GM18907 (cell line): ENCODE results near the gene HRK.

Experiments
- ATAC-seq: cut with Tn5 transposase; IDR thresholded peaks from one replicate; pipeline ENCODE4 v1.9.1; 2021; ENCODE audit warnings: mild to moderate bottlenecking, moderate library complexity; ENCODE audit not compliant: unreplicated experiment

The HRK gene

DNA sequence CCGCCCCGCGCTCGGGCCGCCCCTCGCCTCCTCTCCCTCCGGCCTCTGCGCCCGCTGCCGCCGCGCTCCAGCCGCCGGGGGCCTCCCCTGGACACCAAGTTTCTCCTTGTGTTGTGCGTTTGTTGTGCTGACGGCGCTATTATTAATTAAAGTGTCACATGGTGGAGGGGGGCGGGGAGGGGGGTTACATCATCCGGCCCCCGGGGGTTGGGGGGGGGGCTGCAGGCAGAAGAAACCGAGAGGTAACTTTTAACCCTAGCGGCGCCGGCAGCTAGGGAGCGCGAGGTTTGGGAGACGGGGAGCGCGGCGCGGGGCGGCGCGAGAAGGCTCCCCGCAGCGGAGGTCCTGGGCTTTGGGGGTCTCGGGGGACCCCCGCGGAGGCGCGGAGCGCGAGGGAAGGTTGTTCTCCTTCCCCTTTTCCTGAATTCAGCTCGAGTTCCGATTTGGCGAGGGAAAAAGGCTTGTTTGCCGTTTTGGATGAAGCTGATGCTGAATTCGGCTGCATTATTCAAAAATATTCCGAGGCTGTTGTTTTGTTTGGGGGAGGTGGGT is at the start of gene HRK:
Gene HRK (minus strand): TSS at position 117 of the 552 bp plus-strand sequence. CDS start 134 bp downstream, outside the sequence.
- ATAC-seq: no peak

DNA sequence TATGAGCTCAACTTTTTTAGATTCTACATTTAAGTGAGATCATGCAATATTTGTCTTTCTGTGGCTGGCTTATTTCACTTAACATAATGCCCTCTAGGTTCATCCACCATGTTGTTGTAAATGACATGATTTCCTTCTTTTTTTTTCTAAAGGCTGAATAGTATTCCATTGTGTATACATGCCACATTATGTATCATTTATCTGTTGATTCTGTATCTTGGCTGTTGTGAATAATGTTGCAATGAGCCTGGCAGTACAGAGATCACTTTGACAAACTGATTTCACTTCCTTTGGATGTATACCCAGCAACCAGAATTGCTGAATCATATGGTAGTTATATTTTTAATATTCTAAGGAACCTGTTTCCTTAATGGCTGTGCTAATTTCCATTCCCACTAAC is 48.6 kb upstream of the HRK start:
- no peak for ATAC-seq

DNA sequence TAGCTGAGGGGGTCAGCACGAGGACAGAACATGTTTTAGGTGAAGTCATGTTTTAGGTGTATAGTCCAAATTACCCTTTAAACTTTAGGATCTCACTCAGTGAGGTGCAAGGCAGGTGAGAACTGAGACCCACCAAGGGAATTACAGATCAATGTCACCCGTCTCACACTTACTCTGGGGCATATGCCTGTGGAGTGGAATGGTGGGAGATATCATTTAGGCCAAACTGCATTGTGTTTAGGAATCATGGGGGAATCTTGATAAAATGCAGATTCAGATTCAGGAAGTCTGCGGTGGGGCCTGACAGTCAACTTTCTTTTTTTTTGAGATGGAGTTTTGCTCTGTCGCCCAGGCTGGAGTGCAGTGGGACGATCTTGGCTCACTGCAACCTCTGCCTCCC is 47.3 kb upstream of the HRK start:
- ATAC-seq: no peak

DNA sequence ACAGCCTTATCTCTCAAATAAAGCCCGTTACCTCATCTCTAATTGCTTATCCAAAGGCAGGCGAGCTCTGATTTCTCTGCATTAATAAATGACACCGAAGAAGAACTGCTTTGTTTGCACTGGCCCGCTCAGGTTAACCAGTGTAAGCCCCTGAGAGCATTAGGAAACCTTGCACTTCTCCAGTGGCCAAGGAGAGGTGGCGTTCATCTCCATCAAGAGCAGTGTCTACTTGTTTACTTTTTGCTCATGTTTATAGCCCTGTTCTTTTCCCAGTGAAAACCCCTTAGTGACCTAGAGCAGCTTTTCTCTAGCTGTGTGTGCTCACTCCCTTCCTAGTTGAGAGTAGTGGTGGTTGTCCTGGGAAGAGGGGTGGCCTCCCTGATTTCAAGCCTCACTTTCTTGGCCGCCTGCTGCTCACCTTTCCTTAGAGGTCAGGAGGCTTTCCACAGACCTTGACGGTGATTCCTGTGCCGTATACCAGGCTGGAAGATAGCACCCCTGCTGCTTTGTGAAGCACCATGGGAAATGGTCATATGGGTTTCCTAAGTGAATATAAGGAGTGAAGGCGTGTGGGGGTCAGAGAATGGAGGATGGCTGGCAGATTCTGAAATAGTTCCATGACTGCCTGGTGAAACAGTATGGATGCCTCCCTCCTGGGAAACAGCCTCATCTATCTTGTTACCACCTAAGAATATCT is 46.2 kb upstream of the HRK start:
- ATAC-seq: no peak

DNA sequence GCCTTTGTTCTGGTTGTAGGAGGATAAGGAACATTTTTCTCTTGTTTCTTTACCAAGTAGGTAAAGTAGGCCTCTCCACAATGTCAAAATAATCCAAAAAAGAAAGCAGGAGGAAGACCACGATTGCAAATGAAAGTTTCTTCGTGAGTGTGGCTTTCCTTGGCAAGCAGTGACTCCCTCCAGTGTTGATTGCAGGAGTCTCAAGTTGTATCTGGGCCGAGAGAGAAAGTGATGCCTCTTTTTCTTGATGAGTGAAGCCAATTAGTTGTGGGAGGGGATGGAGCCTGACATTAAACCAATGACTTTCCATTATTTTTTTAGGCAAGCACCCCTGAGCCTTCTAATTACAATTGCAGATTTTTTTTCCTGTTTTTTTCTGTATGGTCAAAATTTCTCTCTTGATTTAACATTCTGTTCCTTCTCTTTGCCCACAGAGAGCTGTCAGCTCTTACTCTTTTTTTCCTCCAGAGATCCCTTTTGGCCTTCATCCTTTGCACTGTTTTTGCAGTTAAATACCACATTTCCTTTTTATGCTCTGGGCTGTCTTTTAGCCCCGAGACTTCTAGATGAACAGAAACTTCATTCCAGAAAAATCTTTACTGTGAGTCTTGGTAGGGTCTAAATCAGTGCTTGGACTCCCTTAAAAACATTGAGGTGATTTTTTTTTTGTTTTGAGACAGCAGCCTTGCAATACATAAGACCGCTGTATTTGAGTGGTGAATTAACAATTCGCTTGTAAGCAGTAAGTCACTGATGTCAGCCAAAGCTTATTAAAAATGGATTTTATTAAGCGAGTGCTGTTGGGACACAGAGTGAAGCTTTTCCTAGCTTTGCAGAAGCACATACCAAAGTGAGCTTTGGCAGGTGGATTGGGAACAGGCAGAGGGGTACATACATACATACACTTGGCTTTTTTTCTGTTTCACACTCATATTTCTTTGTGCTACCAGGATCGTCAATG is 45.3 kb upstream of the HRK start:
- ATAC-seq: no peak

DNA sequence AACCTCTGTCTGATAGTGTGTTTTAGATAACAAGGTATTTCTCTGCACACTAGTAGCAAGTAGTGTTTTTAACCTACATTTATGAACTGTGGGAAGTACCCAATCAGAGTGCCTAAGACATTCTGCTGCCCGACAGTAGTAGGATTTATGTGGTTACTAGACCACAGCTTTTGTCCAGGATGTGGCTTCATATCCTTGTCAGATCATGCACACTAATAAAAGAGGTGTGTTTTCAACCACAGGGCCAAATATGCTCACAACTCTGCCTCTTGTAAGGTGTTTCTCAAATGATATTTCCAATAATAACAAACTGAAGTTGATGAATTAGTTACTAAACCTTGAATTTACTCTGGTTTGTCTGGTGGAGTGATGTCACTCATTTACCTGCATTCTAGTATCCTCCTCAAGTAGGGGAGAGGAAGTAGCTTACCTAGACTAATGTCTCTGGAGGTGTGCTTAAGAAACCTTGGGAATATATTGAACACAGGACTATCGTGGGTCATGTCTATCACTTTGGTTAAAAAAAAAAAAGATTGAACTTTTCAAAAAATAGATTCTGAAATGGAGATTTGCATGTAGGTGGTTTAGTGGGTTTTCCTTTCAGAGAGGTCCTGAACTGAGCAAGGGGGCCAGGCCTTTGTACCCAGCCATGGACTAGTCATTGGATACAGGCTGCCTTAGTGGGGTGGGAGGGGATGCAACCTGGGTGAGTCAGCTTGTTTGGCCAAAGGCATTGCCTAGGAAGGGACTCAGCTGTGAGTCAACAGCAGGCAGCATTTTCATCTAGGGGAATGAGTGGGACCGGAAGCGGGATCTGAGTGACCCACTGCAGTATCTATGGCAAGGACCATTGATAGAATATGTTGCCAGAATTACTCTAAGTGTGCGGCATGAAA is 43.6 kb upstream of the HRK start:
- ATAC-seq: peak; percentile 86

DNA sequence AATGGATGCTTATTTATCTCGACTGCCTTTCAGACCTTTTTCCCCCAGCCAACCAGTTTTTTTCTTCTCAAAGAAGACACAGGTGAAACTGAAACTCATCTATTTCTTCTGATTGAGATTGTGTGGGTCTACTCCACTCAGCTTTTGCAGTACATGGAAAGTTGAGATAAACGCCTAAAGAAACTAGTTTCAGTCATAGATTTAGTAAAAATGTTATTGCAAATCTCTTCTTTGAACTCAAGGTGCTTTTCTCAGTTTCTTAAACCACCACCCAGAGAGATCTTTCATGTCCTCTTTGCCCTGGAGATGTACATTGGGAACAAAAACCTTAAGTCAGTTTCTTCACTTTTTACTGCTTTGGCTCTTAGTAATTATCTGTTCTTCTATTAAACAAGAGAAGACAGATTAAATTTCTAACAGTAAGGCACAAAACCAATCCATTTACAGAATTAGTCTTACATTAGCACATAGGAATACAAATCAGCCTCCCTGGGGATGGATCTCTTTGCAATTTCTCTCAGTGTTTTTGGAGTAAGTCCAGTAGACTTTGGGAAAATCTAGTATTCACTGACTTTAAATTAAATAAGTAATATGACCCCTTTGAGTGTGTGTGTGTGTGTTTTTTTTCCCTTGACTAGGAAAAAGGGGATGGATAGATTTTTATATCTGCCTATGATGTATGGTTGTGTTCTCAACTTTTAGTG is 41.1 kb upstream of the HRK start:
- peak; percentile 42 for ATAC-seq

DNA sequence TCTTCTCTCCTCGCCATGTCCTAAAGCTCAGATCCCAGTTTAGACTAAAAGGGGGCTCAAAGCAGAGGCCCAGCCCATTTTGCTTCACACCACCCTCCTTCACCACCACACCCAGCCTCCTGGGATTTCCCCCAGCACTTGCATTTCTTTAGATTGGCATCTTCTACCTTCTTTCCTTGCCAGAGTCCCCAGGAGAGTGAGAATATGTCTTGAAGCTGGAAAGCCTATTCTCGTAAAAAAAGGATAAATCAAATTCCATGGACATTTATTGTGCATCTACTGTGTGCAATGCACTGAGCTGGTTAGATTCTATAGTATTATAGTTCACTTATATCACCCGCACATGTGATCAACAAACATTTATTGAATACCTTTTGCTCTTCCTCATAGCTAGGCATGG is 39.7 kb upstream of the HRK start:
- no peak for ATAC-seq

DNA sequence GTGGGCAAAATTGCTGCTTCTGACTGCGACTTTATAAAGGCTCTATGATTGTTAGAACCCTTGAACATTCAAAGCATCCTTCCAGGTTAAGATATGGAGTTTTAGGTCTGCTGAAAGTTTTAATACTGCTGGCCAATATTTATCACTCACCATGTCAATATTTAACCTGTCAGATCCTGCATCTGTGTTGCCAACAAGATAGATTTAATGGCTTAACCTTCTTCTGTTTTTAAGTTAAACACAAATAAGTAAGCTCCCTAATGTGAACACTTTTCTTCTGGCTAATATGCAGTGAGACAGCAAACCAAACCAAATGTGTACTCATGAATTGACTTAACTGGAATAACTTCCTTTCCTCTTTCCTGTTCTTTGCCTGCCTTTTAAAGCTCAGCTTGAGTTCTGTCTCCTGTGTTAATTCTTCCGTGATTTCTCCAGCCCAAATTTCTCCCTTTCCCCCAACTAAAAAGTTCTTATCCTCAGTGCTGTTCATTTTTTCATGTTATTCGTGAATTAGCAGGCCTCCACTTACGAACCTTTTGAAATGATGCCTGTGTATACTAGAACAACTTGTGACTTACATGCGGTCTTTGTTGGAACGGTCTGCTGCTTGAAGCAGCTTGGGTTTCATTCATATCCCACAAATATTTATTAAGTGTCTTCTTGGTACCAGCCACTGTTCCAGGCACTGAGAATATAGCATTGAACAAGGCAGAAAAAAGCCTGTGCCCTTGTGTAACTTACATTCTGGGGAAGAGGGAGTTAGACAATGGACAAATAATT is 38.7 kb upstream of the HRK start:
- no peak for ATAC-seq

DNA sequence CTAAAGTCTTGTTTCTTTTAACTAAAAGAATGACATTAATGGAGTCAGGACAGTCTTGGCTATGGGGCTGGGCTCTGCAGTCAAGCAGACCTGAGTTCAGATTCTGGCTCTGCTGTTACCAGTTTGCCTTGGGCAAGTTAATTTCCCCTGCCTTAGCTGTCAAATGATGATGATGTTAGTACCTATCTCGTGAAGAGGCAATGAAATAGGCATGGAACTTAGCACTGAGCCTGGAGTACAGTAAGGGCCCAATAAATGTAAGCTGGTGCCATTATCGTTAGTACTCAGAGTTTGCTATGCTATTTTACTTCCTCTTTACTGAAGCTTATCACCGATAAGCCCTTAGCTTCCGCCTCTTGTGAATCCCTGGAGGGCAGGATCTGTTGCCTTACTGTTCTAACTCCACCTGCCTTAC is 38.0 kb upstream of the HRK start:
- ATAC-seq: no peak

DNA sequence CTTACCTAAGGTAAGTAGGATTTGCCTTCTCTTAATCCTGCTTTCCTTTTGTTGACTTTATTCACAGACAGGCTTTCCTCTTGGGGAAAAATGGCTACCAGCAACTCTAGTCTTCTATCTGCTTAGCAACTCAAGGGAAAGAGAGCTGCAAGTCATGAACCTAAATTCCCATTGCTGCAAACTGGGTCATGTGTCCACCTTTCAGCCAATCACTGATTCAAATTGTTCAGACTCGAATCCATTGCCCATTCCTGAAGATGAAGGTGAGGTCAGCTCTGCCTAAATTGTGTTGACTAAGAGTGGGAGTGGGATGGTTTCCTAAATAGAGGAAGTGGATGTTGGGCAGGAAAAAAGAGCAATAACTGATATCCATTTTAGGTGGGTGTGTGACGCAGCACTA is 37.2 kb upstream of the HRK start:
- no peak for ATAC-seq

DNA sequence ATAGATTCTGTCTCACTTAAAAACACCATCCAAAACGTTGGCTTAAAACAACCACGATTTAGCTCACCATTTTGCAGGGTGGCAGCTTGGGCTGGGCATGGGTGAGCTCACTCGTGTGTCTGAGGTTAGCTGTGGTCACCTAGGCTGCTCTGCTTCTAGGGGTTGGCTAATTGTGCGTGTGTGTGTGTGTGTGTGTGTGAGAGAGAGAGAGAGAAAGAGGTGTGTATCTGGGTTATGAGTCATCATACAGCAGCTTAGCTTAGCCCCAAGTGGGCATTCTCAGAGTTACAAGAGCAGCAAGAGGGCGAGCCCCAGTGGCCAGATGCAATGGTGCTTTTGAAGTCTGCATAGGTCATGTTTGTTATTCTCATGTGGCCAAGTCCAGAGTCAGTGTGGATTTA is 35.5 kb upstream of the HRK start:
- peak; percentile 75 for ATAC-seq

DNA sequence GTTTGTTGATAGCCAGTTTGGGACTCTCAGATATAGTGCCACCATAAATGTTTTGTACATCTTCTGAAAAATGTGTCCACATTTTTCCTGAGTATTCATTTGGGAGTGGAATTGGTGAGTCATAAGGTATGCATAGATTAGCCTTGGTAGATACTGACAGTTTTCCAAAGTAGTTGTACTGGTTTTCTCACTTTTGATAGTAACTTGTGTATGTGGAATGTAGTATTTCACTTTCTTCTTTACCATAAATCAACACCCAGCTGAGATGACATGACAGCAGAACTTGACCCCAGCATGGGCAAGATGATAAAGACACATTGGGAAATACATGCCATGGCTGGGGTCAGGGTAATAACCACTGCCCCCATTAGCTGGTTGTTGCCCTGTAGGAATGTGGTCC is 34.9 kb upstream of the HRK start:
- no peak for ATAC-seq

DNA sequence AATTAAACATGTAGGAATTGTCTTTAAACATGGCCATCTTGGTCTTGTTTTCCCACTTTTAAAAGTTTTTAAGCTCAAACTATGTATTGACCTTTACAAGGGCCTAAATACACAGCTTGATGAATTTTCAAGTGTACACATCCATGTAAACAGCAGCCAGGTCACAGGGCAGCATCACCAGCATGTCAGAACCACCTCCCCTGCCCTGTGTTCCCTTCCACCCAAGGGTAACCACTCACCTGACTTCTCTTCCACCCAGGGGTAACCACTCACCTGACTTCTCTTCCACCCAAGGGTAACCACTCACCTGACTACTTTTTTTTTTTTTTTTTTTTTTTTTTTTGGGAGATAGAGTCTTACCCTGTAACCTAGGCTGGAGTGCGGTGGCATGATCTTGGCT is 34.1 kb upstream of the HRK start:
- ATAC-seq: no peak

DNA sequence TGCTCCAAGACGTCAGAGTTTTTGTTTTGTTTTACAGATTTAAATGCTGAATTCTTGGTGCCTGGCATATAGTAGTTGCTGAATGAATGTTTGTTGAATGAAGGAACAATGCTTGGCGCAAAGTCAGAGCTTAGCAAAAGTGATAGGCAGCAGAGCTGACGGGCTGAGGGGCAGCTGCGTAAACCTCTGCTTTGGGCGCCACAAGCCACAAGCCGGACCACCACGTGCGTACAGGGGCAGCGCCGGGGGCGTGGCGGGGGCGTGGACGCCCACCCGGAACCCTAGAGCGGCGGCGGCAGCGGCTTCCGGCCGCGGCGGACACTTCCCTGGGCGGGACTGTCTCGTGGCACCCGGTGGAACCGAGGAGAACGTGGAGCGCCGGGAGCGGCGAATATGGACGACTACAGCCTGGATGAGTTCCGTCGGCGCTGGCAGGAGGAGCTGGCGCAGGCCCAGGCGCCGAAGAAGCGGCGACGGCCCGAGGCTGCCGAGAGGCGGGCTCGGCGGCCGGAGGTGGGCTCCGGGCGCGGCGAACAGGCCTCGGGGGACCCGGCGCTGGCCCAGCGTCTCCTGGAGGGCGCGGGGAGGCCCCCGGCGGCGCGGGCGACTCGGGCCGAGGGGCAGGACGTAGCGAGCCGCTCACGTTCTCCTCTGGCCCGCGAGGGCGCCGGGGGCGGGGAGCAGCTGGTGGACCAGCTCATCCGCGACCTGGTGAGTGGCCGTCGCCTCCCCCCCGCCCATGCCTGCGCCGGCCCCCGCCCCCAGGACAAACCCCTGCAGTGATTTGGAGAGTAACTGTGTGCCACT is 29.6 kb upstream of the HRK start, which contains the start of gene FBXW8:
Gene FBXW8 (plus strand): TSS at position 306 of the 807 bp plus-strand sequence. CDS start 88 bp downstream, at position 394.
- ATAC-seq: peak; percentile 92

DNA sequence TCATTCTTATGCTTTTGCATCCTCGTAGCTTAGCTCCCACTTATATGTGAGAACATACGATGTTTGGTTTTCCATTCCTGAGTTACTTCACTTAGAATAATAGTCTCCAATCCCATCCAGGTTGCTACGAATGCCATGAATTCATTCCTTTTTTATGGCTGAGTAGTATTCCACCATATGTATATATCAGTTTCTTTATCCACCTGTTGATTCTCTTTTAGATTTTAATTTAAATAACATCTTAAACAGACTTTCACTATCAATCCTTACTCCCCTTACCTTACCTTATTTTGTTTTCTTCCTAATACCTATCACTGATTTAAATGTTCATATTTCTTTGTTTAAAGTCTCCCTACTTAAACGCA is 29.0 kb upstream of the HRK start:
- ATAC-seq: no peak

DNA sequence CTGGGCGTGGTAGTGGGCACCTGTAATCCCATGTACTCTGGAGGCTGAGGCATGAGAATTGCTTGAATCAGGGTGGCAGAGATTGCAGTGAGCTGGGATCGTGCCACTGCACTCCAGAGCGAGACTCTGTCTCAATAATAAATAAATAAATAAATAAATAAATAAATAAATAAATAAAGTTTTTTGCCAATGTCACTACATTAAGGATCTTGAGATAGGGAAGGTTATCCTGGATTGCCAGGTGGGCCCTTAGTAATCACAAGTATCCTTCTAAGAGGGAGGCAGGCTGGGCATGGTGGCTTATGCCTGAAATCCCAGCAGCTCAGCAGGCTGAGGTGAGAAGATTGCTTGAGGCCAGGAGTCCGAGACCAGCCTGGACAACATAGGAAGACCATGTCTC is 25.0 kb upstream of the HRK start:
- ATAC-seq: no peak

DNA sequence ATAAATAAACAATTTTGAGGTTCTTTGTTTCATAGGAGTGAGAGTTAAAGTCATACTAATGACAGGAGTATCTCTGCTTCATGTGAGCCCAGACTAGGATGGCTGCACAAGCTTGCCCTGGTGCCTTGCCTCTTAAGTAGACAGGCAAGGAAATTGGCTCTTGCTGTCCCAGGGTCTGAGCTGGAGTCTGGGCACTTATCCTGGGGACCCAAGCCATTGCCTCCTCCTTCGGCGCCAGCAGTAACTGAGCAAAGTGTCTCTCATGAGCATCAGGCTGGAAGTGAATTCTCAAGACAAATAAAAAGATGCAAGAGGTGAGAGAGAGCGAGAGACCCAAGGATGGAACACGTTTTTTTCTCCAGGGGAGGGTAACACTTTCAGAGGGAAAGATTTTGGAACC is 22.6 kb upstream of the HRK start:
- no peak for ATAC-seq

DNA sequence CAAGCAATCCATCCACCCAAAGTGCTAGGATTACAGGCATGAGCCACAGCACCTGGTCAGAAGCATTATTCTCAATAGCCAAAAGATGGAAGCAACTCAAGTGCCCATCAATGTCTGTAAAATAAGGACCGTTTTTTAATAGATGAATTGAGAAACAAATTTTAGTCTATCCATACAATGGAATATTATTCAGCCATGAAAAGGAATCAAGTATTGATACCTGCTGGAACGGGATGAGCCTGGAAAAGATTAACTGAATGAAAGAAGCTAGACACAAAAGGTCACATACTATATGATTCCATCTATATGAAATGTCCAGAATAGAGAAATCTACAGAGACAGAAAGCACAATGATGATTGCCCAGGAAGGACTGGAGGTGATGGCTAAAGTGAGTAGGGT is 20.4 kb upstream of the HRK start:
- no peak for ATAC-seq
